Measurements from ENCODE around the gene HEY2.
"Not testable (repeated sequence)": the region's sequence is repeated elsewhere in the genome, so short reads cannot be mapped to it uniquely, and the experiment has no call there.

The HEY2 gene

GRCh38 chr6:125749173-125749864 is at the start of gene HEY2:
TSS of gene HEY2 (plus strand) at chr6:125749632. CDS start at chr6:125749777, 145 bp downstream.
- DNase-seq: peak; percentile 79

DNA sequence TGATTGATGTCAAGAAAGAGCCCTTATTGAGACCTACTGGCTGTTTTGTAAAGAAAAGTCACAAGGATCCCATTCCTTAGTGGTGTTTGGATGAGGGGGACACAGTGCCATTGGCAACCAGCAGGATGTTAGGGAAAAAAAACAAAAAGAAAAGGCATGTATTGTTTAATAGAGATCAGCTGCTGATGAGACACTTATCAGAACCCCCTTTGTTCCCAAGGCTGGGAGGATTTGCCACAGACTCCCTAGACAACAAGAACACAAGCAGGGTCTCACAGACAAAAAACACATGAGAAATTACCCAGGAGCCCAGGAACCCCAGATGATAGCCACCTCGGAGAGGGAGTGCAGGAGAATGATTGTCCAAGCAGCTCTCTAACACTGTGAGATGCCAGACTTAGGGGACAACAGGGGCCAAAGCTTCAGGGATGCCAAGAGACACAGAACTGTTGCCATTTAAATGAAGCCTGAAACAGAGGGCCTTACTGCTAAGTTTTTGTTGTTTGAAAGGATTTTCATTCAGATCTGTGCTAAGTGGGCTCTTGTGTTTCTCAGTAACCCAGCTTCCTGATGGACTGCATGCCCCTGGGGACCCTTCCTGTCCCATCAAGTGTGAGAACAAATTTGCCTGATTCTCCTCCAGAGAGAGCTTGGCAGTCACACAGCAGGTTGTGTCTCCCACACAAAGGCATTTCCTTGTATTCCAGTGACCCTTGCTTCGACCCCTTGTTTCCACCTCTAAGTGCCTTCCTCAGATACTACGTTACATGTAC is 48.7 kb upstream of the HEY2 start:
- DNase-seq: no peak

GRCh38 chr6:125701354-125701668 is 48.1 kb upstream of the HEY2 start:
- no peak for DNase-seq

GRCh38 chr6:125703882-125704281 is 45.5 kb upstream of the HEY2 start:
- not testable (repeated sequence) for DNase-seq

DNA sequence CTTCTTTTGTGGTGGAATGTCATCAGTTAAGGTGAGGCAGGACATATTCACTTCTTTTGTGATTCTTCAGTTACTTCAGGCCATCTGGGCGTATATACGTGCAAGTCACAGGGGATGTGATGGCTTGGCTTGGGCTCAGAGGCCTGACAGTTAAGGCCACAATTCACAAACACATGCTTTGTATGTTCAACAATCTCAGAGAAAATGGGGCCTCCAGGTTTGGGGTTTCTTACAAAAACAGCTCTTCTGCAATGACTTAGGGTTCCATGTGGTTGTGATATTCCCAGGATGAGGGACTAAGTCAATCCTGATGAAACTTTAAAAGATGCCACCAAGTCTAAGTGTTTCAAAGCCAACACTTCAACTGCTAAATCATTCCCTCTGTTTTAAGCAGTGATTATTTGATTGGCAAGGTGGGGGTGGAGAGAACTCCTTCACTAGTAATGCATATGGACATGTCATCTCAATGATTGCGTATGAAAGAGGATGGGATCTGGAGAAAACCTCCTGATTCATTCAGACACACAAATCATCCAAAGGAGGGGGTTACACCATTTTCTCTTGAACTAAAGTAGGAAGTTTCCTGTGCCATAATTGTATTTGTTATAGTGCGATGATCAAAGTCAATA is 41.7 kb upstream of the HEY2 start:
- DNase-seq: no peak

GRCh38 chr6:125711013-125711675 is 38.3 kb upstream of the HEY2 start:
- DNase-seq: no peak

DNA sequence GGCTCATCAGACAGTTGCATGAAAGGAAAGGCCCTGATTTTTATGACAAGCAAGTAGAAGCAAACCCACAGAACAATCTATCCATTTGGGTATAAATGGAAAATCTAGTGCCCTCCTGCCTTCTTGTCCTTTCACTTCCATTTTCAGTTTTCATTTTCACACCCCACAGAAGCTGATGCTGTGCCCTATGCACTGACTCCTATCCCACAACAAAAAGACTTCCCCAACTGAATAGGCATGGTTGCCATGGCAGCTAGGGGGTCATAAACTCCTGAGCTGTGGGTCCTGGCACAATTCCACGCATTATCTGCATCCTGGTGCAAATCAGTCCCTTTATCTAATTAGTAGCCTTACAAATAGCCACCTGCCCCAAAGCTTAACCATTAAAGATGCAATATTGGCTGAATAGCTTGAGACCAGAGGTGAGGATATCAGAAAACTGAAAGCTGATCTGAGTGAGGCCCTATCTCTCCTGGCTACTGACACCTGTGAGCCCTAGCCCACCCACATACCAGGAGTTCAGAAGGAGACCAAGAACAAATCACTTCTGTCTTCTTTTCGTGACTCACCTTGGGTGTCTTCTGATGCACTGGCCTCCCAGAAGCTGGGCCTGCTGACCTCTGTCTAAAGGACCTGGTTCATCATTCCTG is 34.9 kb upstream of the HEY2 start:
- peak; percentile 65 for DNase-seq

- DNase-seq: peak; percentile 75
These were observed 32.2 kb upstream of the HEY2 start for GRCh38 chr6:125717120-125717731.

DNA sequence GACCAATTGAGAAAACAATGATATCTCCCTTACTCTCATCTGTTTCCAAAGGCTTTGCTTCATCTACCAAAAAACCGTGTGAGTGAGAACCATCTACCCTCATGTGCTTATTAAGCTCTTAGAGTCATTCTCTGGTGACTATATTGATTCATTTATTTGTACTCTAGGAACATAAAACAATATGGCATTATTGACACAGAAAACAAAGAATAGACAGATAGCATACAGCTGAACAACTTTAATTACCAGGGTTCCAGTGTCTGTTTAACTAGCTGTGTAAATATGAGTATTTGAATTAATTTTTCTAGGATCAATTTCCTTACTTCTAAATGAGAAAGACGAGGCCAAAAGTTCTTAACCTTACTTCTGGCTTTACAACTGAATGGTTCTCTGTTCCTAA is 31.3 kb upstream of the HEY2 start:
- no peak for DNase-seq

DNA sequence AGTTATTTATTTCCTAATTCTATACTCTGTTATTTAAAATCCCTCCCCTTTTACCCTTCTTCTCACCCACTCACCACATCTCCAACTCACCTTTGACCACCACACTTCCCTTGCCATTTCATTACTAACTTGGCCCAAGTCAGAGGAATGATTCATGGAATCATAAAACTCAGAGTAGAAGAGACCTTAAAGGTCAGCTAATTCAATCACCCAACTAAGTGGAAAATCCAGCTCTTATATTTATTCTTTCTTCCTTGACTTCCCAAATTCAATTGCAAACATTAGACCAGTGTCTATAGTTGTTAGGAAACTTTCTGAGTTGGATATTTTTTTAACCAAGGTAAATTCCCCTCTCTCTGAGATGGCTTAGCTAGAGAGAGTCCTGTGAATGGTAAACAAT is 26.5 kb upstream of the HEY2 start:
- peak; percentile 50 for DNase-seq

DNA sequence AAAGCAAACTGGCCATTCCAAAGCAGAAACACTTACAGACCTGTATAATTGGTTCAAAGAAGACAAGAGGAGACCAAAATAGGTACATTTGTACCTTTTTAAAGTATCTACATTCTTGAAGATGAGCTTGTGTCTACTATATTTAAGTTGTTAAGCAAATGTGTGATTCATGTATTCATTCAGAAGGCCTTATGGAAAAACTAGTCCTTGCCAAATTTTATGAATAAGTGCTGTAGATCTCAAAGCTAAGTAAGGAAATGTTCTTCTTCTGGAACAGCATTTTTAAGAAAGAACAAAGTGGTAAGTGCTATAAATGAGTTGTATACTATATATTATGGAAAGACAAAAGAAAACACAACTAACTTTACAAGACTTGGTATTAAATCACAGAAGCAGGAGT is 22.2 kb upstream of the HEY2 start:
- no peak for DNase-seq

DNA sequence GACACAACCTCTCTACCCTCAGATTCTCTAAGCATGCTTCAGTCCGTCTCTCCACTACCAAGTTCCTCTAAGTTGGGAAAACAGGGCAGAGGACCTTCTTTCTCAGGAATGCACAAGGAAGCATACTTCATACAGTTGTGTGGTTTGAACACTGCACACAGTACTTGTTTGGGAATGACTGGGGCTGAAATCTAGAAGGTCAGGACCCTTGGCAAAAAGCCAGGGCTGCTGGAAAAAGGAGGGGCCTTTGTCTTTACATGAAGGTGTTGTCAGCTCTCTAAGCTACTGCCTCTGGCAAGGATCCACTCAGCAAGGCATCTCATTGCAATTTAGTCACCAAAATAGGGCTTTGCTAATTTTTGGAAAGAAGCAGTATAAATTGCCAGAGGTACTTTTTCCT is 20.7 kb upstream of the HEY2 start:
- DNase-seq: no peak

- no peak for DNase-seq
These were observed 19.4 kb upstream of the HEY2 start for GRCh38 chr6:125729983-125730382.

DNA sequence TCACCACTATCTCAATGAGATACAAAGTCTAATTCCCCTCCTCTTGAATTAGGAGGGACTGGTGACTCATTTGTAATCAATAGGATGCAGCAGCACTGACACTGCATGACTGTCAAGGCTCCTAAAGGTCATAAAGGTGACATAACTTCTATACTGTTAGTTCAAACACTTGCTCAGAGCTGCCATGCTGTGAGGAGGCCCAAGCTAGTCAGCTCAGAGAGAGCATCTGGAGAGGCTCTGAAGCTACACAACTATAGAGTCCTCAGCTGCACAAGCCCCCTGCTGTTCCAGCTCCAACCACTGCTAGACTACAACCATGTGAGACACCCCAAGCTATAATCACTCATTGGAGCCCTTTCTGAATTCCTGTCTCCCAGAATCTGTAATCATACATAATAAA is 17.0 kb upstream of the HEY2 start:
- no peak for DNase-seq

GRCh38 chr6:125733516-125734300 is 15.7 kb upstream of the HEY2 start:
- no peak for DNase-seq

- DNase-seq: no peak
These were observed 11.2 kb upstream of the HEY2 start for GRCh38 chr6:125738276-125738675.

DNA sequence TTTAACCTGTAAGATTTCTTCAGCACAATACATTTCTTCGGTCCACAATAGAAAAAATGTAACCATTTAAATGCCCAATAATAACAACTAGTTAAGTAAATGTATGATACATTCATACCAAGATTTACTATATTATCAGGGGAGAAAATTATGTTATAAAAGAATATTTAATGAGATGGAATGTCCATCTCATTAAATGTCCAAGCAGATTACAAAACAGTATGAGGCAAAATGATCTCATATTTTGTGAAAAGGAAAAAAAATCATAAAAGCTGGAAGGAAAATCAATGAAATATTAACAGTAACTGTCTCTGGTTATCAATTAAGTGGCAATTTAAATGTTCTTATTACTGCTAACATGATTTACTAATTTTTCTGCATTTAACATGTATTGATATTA is 10.1 kb upstream of the HEY2 start:
- no peak for DNase-seq

- no peak for DNase-seq
These were observed 8.1 kb upstream of the HEY2 start for GRCh38 chr6:125741336-125741735.

- DNase-seq: no peak
These were observed 7.4 kb upstream of the HEY2 start for GRCh38 chr6:125742024-125742423.

- DNase-seq: peak; percentile 38
These were observed 6.8 kb upstream of the HEY2 start for GRCh38 chr6:125742464-125743120.

- no peak for DNase-seq
These were observed 5.8 kb upstream of the HEY2 start for GRCh38 chr6:125743604-125744003.
